GM12864 (cell line): ENCODE data around the gene SNX24.
A peak's percentile ranks its signal among the peaks of the same experiment; 100 is the strongest.

ENCODE experiments used
- DNase-seq: peaks from one replicate; pipeline ENCODE4 v3.0.0-alpha.2; 2011; ENCODE audit warnings: low read depth
- H3K4me3 ChIP-seq: 2 replicates; pipeline ENCODE4 v1.5.1; 2011; ENCODE audit warnings: mild to moderate bottlenecking, low read depth, low read length, control low read depth
- CTCF ChIP-seq: IDR thresholded peaks from 2 replicates; pipeline ENCODE4 v1.5.1; 2011; ENCODE audit warnings: low read depth, mild to moderate bottlenecking, moderate library complexity, low read length, control low read depth, inconsistent platforms; ENCODE audit errors: missing control alignments

The SNX24 gene

GRCh38 chr5:123028222-123028621, 182.8 kb downstream of the SNX24 start:
- no peak for DNase-seq
- TF ChIP-seq CTCF = no peak
- H3K4me3 ChIP-seq = no peak overlapping the region

GRCh38 chr5:123033157-123033671, 187.8 kb downstream of the SNX24 start:
- no peak overlapping the region for H3K4me3 ChIP-seq
- no peak for DNase-seq
- no peak for TF ChIP-seq CTCF

- DNase-seq = no peak
- no peak overlapping the region; the same call in 1 of the 2 replicates for H3K4me3 ChIP-seq
- no peak for TF ChIP-seq CTCF
Observed at GRCh38 chr5:123035360-123035917, 190.0 kb downstream of the SNX24 start.

- H3K4me3 ChIP-seq = peak overlapping the region; percentile 57
- TF ChIP-seq CTCF = no peak
- DNase-seq = no peak
Observed at GRCh38 chr5:123035918-123036390, 190.5 kb downstream of the SNX24 start.

- no peak for TF ChIP-seq CTCF
- DNase-seq = no peak
- H3K4me3 ChIP-seq = peak within 1 kb of the TSS; percentile 57
Observed at GRCh38 chr5:123036391-123037103, 191.1 kb downstream of the SNX24 start, which contains the start of gene PPIC. TSS of gene PPIC (minus strand) at chr5:123036725. CDS start at chr5:123036625, 100 bp downstream.

- no peak for TF ChIP-seq CTCF
- no peak for DNase-seq
- H3K4me3 ChIP-seq = peak overlapping the region; percentile 57
Observed at GRCh38 chr5:123037104-123037418, 191.6 kb downstream of the SNX24 start.

GRCh38 chr5:123039673-123040072, 194.3 kb downstream of the SNX24 start:
- no peak overlapping the region for H3K4me3 ChIP-seq
- DNase-seq = no peak
- TF ChIP-seq CTCF = no peak
